Upper lobe of left lung (tissue), 6 donors: ENCODE results near the gene SLC26A8. TPM values are rescaled to one million over a fixed set of nuclear protein-coding genes. Genes with fewer than 3 reads are reported as not detected.

Source experiments
- ATAC-seq, 2 donors: fragments of 200-7000 bp; cut with Tn5 transposase; one replicate each; pipeline ENCODE4 v1.9.1; 2022; ENCODE audit warnings: mild to moderate bottlenecking in 2 of 2, moderate library complexity in 2 of 2; ENCODE audit not compliant: low FRiP score in 2 of 2
- DNase-seq, 2 donors: peaks; one replicate each; pipeline ENCODE4 v3.0.0-alpha.2; 2019 to 2020
- H3K27ac ChIP-seq, 4 donors: fragments of 200-600 bp; sonication (generic); one replicate each; pipeline ENCODE4 v1.5.1; 2016 to 2019
- H3K27me3 ChIP-seq, 4 donors: fragments of 200-600 bp; sonication (generic); one replicate each; pipeline ENCODE4 v1.5.1; 2017 to 2019
- H3K36me3 ChIP-seq, 4 donors: fragments of 200-600 bp; sonication (generic); one replicate each; pipeline ENCODE4 v1.5.1; 2016 to 2019
- H3K4me1 ChIP-seq, 4 donors: fragments of 200-600 bp; sonication (generic); one replicate each; pipeline ENCODE4 v1.5.1; 2018 to 2019
- H3K4me3 ChIP-seq, 4 donors: fragments of 200-600 bp; sonication (generic); one replicate each; pipeline ENCODE4 v1.5.1; 2017 to 2019; ENCODE audit warnings: mild to moderate bottlenecking in 2 of 4, moderate library complexity in 1 of 4
- H3K9me3 ChIP-seq, 4 donors: fragments of 200-600 bp; sonication (generic); one replicate each; pipeline ENCODE4 v1.5.1; 2018 to 2019
- EP300 ChIP-seq, 4 donors: sonication (generic); formaldehyde crosslinking; IDR thresholded peaks; one replicate each; pipeline ENCODE4 v1.5.1; 2017; ENCODE audit warnings: antibody characterized with exemption in 4 of 4, control low read depth in 2 of 4
- POLR2A ChIP-seq, 4 donors: fragments of 450-650 bp; IDR thresholded peaks; one replicate each; pipeline ENCODE4 v1.5.1; 2016 to 2017; ENCODE audit warnings: antibody characterized with exemption in 4 of 4, mild to moderate bottlenecking in 2 of 4
- POLR2AphosphoS5 ChIP-seq, 2 donors: sonication (generic); formaldehyde crosslinking; IDR thresholded peaks; one replicate each; pipeline ENCODE4 v1.5.1; 2017; ENCODE audit warnings: antibody characterized with exemption in 2 of 2
- WGBS, 2 donors: methylation state at CpG; one replicate each; pipeline ENCODE4 v1.1.5; 2017 to 2018; 5-methylcytosine and 5-hydroxymethylcytosine counted together
- total RNA-seq, 6 donors: library from RNA; depleted of rRNA in 4 of 6; stranded (reverse); fragments of >200 nt in 4 of 6; gene quantifications; one replicate each; pipeline versions ENCODE4 v1.1.0 to v1.2.1, GENCODE V29; 2016 to 2021
- TF ChIP-seq, protein P1 (sequence below), 6 experiments: fragments of 450-650 bp in 4 of 6; fragments of 200-600 bp in 2 of 6; sonication (generic) in 2 of 6; IDR thresholded peaks; one replicate each; pipeline ENCODE4 v1.5.1; 2016 to 2019; ENCODE audit warnings: antibody characterized with exemption in 6 of 6
- donor health status: DM: no; HTN: no; CAD: no; lungs with moderate emphysema.
- donor health status: DM: no; HTN: yes; CAD: no; lungs with severe emphysema.

SLC26A8 gene
- total RNA-seq, 6 donors from 2014 or later = under 0.01 to 1.5 (median 0.80) TPM

GRCh38 chr6:36062247-36062646, 37.8 kb upstream of the SLC26A8 start:
- 92 to 94% methylated on average over 2 of the region's 2 CpGs for WGBS, 2 donors
- ATAC-seq (no peak), DNase-seq (no peak)
- H3K4me3 ChIP-seq = no peak overlapping the region
- no peaks in the 10 kb centered on the region for H3K9me3 ChIP-seq
- TF ChIP-seq POLR2AphosphoS5 (IDR thresholded peaks at IDR 0.05) (no peak), POLR2A (IDR thresholded peaks at IDR 0.05) (no peak)
- TF ChIP-seq, protein P1, sequence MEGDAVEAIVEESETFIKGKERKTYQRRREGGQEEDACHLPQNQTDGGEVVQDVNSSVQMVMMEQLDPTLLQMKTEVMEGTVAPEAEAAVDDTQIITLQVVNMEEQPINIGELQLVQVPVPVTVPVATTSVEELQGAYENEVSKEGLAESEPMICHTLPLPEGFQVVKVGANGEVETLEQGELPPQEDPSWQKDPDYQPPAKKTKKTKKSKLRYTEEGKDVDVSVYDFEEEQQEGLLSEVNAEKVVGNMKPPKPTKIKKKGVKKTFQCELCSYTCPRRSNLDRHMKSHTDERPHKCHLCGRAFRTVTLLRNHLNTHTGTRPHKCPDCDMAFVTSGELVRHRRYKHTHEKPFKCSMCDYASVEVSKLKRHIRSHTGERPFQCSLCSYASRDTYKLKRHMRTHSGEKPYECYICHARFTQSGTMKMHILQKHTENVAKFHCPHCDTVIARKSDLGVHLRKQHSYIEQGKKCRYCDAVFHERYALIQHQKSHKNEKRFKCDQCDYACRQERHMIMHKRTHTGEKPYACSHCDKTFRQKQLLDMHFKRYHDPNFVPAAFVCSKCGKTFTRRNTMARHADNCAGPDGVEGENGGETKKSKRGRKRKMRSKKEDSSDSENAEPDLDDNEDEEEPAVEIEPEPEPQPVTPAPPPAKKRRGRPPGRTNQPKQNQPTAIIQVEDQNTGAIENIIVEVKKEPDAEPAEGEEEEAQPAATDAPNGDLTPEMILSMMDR (IDR thresholded peaks at IDR 0.05) = no peak
- no peaks in the 10 kb centered on the region for H3K27me3 ChIP-seq
- H3K36me3 ChIP-seq = peaks cover 4 to 17% (median 8%) of the 10 kb centered on the region in 4 donors
- H3K27ac ChIP-seq = no peak overlapping the region
- peaks cover 7 to 41% (median 24%) of the 10 kb centered on the region in 4 donors for H3K4me1 ChIP-seq

DNA sequence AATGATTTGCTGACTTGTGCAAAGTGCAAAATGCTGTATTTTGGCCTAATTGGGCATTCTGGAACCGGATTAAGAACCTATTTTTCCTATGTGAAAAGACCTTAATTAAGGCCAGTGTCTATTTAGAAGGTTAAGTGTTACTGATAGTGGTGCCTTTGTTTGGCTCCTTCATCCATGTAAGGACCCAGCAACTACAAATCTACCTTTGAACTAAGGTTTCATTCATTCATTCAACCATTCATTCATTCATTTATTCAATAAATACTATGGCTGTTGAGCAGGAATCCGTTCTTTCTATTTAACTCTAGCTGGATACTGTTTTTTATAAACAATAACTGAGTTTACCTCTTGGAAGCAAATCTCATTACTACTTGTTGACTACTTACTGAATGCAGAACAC, 36.8 kb upstream of the SLC26A8 start:
- Histone ChIP-seq H3K4me3 (no peak overlapping the region), H3K27ac (no peak overlapping the region), H3K36me3 (peaks cover 4 to 17% (median 8%) of the 10 kb centered on the region in 4 donors), H3K4me1 (peaks cover 6 to 33% (median 21%) of the 10 kb centered on the region in 4 donors), H3K9me3 (no peaks in the 10 kb centered on the region), H3K27me3 (no peaks in the 10 kb centered on the region)
- ATAC-seq = no peak
- DNase-seq = no peak
- TF ChIP-seq, protein P1 (IDR thresholded peaks at IDR 0.05) = no peak
- TF ChIP-seq EP300 (IDR thresholded peaks at IDR 0.05) = no peak
- TF ChIP-seq POLR2AphosphoS5 (IDR thresholded peaks at IDR 0.05) = no peak
- WGBS, 2 donors = 46 to 48% methylated on average over 2 of the region's 2 CpGs

GRCh38 chr6:36056178-36056577, 31.7 kb upstream of the SLC26A8 start:
- H3K27me3 ChIP-seq = no peaks in the 10 kb centered on the region
- whole genome bisulfite sequencing, 2 donors = 25% methylated on average over 1 of the region's 1 CpG
- no peak overlapping the region for H3K27ac ChIP-seq
- peaks cover 21 to 31% (median 23%) of the 10 kb centered on the region in 4 donors for H3K4me1 ChIP-seq
- DNase-seq = no peak
- TF ChIP-seq EP300 (IDR thresholded peaks at IDR 0.05) (no peak), POLR2A (IDR thresholded peaks at IDR 0.05) (no peak), POLR2AphosphoS5 (IDR thresholded peaks at IDR 0.05) (no peak)
- TF ChIP-seq, protein P1 (IDR thresholded peaks at IDR 0.05) = no peak
- H3K9me3 ChIP-seq = no peaks in the 10 kb centered on the region
- H3K4me3 ChIP-seq = no peak overlapping the region
- H3K36me3 ChIP-seq = peaks cover 4 to 29% (median 8%) of the 10 kb centered on the region in 4 donors
- no peak for ATAC-seq

GRCh38 chr6:36054956-36055355, 30.5 kb upstream of the SLC26A8 start:
- TF ChIP-seq, protein P1 (IDR thresholded peaks at IDR 0.05) = no peak
- TF ChIP-seq POLR2A (IDR thresholded peaks at IDR 0.05) (no peak), EP300 (IDR thresholded peaks at IDR 0.05) (no peak), POLR2AphosphoS5 (IDR thresholded peaks at IDR 0.05) (no peak)
- no peaks in the 10 kb centered on the region for H3K27me3 ChIP-seq
- H3K36me3 ChIP-seq = peaks cover 4 to 25% (median 5%) of the 10 kb centered on the region in 4 donors
- peaks cover 28 to 39% (median 32%) of the 10 kb centered on the region in 4 donors for H3K4me1 ChIP-seq
- ATAC-seq (no peak), DNase-seq (no peak)
- H3K4me3 ChIP-seq = no peak overlapping the region
- 54 to 55% methylated on average over 2 of the region's 2 CpGs for WGBS, 2 donors
- no peaks in the 10 kb centered on the region for H3K9me3 ChIP-seq
- no peak overlapping the region for H3K27ac ChIP-seq

DNA sequence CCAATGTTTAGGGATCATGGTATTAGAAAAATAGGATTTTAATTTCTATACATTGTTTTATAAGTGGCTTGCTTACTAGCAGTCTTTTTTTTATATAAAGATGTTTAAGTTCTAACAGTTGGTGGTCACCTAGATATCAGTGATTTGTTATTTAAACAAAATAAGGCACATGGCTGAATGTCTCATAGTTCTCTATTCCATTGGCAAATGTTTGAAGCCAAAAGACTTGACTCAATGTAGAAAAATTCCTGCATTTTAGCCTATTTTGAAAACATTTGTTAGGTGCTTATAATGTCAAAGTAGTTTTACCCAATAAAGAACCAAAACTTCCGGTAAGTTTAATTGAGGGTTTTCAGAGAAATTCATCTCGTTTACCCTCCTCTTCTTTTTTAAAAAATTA, 30.0 kb upstream of the SLC26A8 start:
- Histone ChIP-seq H3K27ac (no peak overlapping the region), H3K9me3 (no peaks in the 10 kb centered on the region), H3K27me3 (no peaks in the 10 kb centered on the region), H3K4me3 (no peak overlapping the region), H3K4me1 (peaks cover 31 to 45% (median 34%) of the 10 kb centered on the region in 4 donors), H3K36me3 (peaks cover 0 to 19% (median 1%) of the 10 kb centered on the region in 4 donors)
- no peak for TF ChIP-seq POLR2A (IDR thresholded peaks at IDR 0.05)
- TF ChIP-seq, protein P1 (IDR thresholded peaks at IDR 0.05) = no peak
- TF ChIP-seq POLR2AphosphoS5 (IDR thresholded peaks at IDR 0.05) = no peak
- no peak for TF ChIP-seq EP300 (IDR thresholded peaks at IDR 0.05)
- no peak for DNase-seq
- WGBS, 2 donors = 83 to 88% methylated on average over 2 of the region's 2 CpGs
- no peak for ATAC-seq
